ENCODE results near the gene PLEKHM2.

DNA sequence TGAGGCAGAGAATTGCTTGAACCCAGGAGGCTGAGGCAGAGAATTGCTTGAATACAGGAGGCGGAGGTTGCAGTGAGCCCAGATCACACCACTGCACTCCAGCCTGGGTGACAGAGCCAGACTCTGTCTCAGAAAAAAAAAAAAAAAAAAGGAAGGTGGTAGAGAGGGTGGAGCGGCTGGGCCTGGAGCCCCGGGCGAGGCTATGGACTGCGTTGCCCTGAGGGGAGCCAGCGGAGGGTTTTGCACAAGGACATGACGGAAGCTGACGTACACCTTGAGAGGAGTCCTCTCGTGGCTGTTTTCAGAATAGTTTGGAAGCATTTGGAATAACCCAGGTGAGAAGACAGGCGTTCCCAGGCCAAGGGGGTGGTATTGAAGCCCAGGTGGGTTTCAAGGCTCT lies 67.6 kb downstream of the PLEKHM2 start:
- TF ChIP-seq POLR2A (IDR thresholded peaks at IDR 0.05; ENCODE audit: low read depth, low read length) (no peak), RAD21 (IDR thresholded peaks at IDR 0.05; ENCODE audit: low read length) (no peak)
- TF ChIP-seq, protein P1, sequence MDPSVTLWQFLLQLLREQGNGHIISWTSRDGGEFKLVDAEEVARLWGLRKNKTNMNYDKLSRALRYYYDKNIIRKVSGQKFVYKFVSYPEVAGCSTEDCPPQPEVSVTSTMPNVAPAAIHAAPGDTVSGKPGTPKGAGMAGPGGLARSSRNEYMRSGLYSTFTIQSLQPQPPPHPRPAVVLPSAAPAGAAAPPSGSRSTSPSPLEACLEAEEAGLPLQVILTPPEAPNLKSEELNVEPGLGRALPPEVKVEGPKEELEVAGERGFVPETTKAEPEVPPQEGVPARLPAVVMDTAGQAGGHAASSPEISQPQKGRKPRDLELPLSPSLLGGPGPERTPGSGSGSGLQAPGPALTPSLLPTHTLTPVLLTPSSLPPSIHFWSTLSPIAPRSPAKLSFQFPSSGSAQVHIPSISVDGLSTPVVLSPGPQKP (IDR thresholded peaks at IDR 0.05; ENCODE audit: borderline replicate concordance, low read depth, low read length): no peak
- TF ChIP-seq, protein P2, sequence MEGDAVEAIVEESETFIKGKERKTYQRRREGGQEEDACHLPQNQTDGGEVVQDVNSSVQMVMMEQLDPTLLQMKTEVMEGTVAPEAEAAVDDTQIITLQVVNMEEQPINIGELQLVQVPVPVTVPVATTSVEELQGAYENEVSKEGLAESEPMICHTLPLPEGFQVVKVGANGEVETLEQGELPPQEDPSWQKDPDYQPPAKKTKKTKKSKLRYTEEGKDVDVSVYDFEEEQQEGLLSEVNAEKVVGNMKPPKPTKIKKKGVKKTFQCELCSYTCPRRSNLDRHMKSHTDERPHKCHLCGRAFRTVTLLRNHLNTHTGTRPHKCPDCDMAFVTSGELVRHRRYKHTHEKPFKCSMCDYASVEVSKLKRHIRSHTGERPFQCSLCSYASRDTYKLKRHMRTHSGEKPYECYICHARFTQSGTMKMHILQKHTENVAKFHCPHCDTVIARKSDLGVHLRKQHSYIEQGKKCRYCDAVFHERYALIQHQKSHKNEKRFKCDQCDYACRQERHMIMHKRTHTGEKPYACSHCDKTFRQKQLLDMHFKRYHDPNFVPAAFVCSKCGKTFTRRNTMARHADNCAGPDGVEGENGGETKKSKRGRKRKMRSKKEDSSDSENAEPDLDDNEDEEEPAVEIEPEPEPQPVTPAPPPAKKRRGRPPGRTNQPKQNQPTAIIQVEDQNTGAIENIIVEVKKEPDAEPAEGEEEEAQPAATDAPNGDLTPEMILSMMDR (conservative IDR thresholded peaks at IDR 0.05; ENCODE audit: low read depth, low read length): no peak

Data from IMR-90 (cell line).